Middle frontal gyrus (tissue), 1 donor: ENCODE data around the gene SUSD2.

Experiments used
- DNase-seq: peaks from one replicate; pipeline ENCODE4 v3.0.0-alpha.2; 2015; ENCODE audit warnings: low spot score; ENCODE audit errors: extremely low spot score

SUSD2 gene

GRCh38 chr22:24153353-24153752 is 27.9 kb upstream of the SUSD2 start:
- no peak for DNase-seq

GRCh38 chr22:24153959-24154358 is 27.3 kb upstream of the SUSD2 start:
- DNase-seq, result no peak

GRCh38 chr22:24154826-24155225 is 26.5 kb upstream of the SUSD2 start:
- no peak for DNase-seq

- no peak for DNase-seq
Observed at GRCh38 chr22:24155627-24156140, 25.6 kb upstream of the SUSD2 start.

GRCh38 chr22:24156141-24156912 is 25.0 kb upstream of the SUSD2 start:
- no peak for DNase-seq

GRCh38 chr22:24156913-24157821 is 24.1 kb upstream of the SUSD2 start:
- DNase-seq, result no peak

- DNase-seq, result peak; percentile 82
Observed at GRCh38 chr22:24157822-24158135, 23.5 kb upstream of the SUSD2 start.

- DNase-seq, result no peak
Observed at GRCh38 chr22:24159650-24160049, 21.6 kb upstream of the SUSD2 start.

GRCh38 chr22:24160546-24160945 is 20.7 kb upstream of the SUSD2 start:
- DNase-seq, result no peak

- no peak for DNase-seq
Observed at GRCh38 chr22:24161485-24161884, 19.8 kb upstream of the SUSD2 start.

GRCh38 chr22:24161909-24162308 is 19.4 kb upstream of the SUSD2 start:
- no peak for DNase-seq

- no peak for DNase-seq
Observed at GRCh38 chr22:24162436-24162835, 18.9 kb upstream of the SUSD2 start.

- no peak for DNase-seq
Observed at GRCh38 chr22:24164243-24164642, 17.0 kb upstream of the SUSD2 start.

- DNase-seq, result no peak
Observed at GRCh38 chr22:24164940-24165339, 16.3 kb upstream of the SUSD2 start.

- no peak for DNase-seq
Observed at GRCh38 chr22:24165673-24166072, 15.6 kb upstream of the SUSD2 start.

GRCh38 chr22:24166811-24167210 is 14.5 kb upstream of the SUSD2 start:
- DNase-seq, result no peak

GRCh38 chr22:24169439-24170058 is 11.7 kb upstream of the SUSD2 start:
- no peak for DNase-seq

GRCh38 chr22:24170188-24170587 is 11.1 kb upstream of the SUSD2 start:
- no peak for DNase-seq

- DNase-seq, result no peak
Observed at GRCh38 chr22:24170632-24171031, 10.7 kb upstream of the SUSD2 start.

- DNase-seq, result no peak
Observed at GRCh38 chr22:24171822-24172221, 9.5 kb upstream of the SUSD2 start.

GRCh38 chr22:24175160-24175808 is 6.0 kb upstream of the SUSD2 start:
- DNase-seq, result no peak
